G401.6 (cell line): ENCODE data around the gene ADGRG6.
A peak's percentile ranks its signal among the peaks of the same experiment; 100 is the strongest.
"Not testable (repeated sequence)": the region's sequence is repeated elsewhere in the genome, so short reads cannot be mapped to it uniquely, and the experiment has no call there.

ENCODE experiments used
- FAIRE-seq: peaks from 2 replicates; lab custom pipeline; 2012; peaks lifted over from hg19 to GRCh38; lab: Jason Lieb, UNC

Gene ADGRG6

GRCh38 chr6:142322504-142323198 lies 20.8 kb downstream of the ADGRG6 start:
- no peak for FAIRE-seq

- FAIRE-seq: no peak
These were observed 21.6 kb downstream of the ADGRG6 start for GRCh38 chr6:142323377-142323776.

- FAIRE-seq: no peak
These were observed 22.3 kb downstream of the ADGRG6 start for GRCh38 chr6:142324111-142324510.

GRCh38 chr6:142325111-142325510 lies 23.3 kb downstream of the ADGRG6 start:
- FAIRE-seq: no peak

- FAIRE-seq: no peak
These were observed 24.7 kb downstream of the ADGRG6 start for GRCh38 chr6:142326540-142326939.

GRCh38 chr6:142328070-142328469 lies 26.3 kb downstream of the ADGRG6 start:
- FAIRE-seq: no peak

GRCh38 chr6:142329486-142330113 lies 27.8 kb downstream of the ADGRG6 start:
- FAIRE-seq: no peak

GRCh38 chr6:142331075-142331551 lies 29.3 kb downstream of the ADGRG6 start:
- FAIRE-seq: no peak

GRCh38 chr6:142331601-142332000 lies 29.8 kb downstream of the ADGRG6 start:
- no peak for FAIRE-seq

- FAIRE-seq: no peak
These were observed 30.7 kb downstream of the ADGRG6 start for GRCh38 chr6:142332393-142333098.

GRCh38 chr6:142333431-142333830 lies 31.6 kb downstream of the ADGRG6 start:
- FAIRE-seq: no peak

GRCh38 chr6:142334294-142334693 lies 32.5 kb downstream of the ADGRG6 start:
- FAIRE-seq: no peak

GRCh38 chr6:142335415-142335814 lies 33.6 kb downstream of the ADGRG6 start:
- no peak for FAIRE-seq

GRCh38 chr6:142336183-142336582 lies 34.4 kb downstream of the ADGRG6 start:
- no peak for FAIRE-seq

- FAIRE-seq: no peak
These were observed 35.0 kb downstream of the ADGRG6 start for GRCh38 chr6:142336787-142337186.

GRCh38 chr6:142339113-142339512 lies 37.3 kb downstream of the ADGRG6 start:
- FAIRE-seq: no peak

GRCh38 chr6:142339968-142340658 lies 38.3 kb downstream of the ADGRG6 start:
- no peak for FAIRE-seq

GRCh38 chr6:142341855-142342330 lies 40.1 kb downstream of the ADGRG6 start:
- FAIRE-seq: no peak

GRCh38 chr6:142342986-142343385 lies 41.2 kb downstream of the ADGRG6 start:
- peak; percentile 91 for FAIRE-seq

GRCh38 chr6:142343938-142344337 lies 42.1 kb downstream of the ADGRG6 start:
- no peak for FAIRE-seq

- FAIRE-seq: peak; percentile 41
These were observed 43.5 kb downstream of the ADGRG6 start for GRCh38 chr6:142345261-142345660.

- not testable (repeated sequence) for FAIRE-seq
These were observed 44.4 kb downstream of the ADGRG6 start for GRCh38 chr6:142346166-142346565.
